GM23338 (cell line): ENCODE results near the gene CEACAM5. TPM values are rescaled to one million over a fixed set of nuclear protein-coding genes. Genes with fewer than 3 reads are reported as not detected.
"Not testable (repeated sequence)": the region's sequence is repeated elsewhere in the genome, so short reads cannot be mapped to it uniquely, and the experiment has no call there.

Experiments
- ATAC-seq: fragments of 200-7000 bp; cut with Tn5 transposase; 3 replicates; pipeline ENCODE4 v1.9.1; 2020
- DNase-seq: peaks from one replicate; pipeline ENCODE4 v3.0.0-alpha.2; 2015; ENCODE audit warnings: low spot score
- H2AFZ ChIP-seq: fragments of 200-600 bp; sonication (generic); 2 replicates; pipeline ENCODE4 v1.8.0; 2016; ENCODE audit warnings: antibody characterized with exemption, mild to moderate bottlenecking, moderate library complexity
- H3F3A ChIP-seq: fragments of 200-600 bp; sonication (generic); replicated peaks from 2 replicates; pipeline ENCODE4 v1.8.0; 2017; ENCODE audit warnings: antibody characterized with exemption, mixed run types, low read depth
- H3K27ac ChIP-seq: fragments of 200-600 bp; sonication (generic); 2 replicates; pipeline ENCODE4 v1.6.1; 2016; ENCODE audit warnings: low read depth
- H3K27me3 ChIP-seq: fragments of 200-600 bp; sonication (generic); 2 replicates; pipeline ENCODE4 v1.8.0; 2016; ENCODE audit warnings: mild to moderate bottlenecking, mixed run types, moderate library complexity; ENCODE audit not compliant: insufficient read depth
- H3K36me3 ChIP-seq: fragments of 200-600 bp; sonication (generic); 2 replicates; pipeline ENCODE4 v1.8.0; 2016; ENCODE audit warnings: mild to moderate bottlenecking; ENCODE audit not compliant: insufficient read depth
- H3K4me1 ChIP-seq: fragments of 200-600 bp; sonication (generic); 2 replicates; pipeline ENCODE4 v1.8.0; 2016; ENCODE audit warnings: mild to moderate bottlenecking, moderate library complexity; ENCODE audit not compliant: insufficient read depth
- H3K4me2 ChIP-seq: fragments of 200-600 bp; sonication (generic); 2 replicates; pipeline ENCODE4 v1.7.1; 2017; ENCODE audit warnings: mixed run types
- H3K4me3 ChIP-seq: fragments of 200-600 bp; sonication (generic); 2 replicates; pipeline ENCODE4 v1.6.1; 2016; ENCODE audit warnings: mixed run types
- H3K79me2 ChIP-seq: fragments of 200-600 bp; sonication (generic); replicated peaks from 2 replicates; pipeline ENCODE4 v1.8.0; 2017; ENCODE audit warnings: mild to moderate bottlenecking; ENCODE audit not compliant: insufficient read depth
- H3K9me2 ChIP-seq: fragments of 200-600 bp; sonication (generic); 2 replicates; pipeline ENCODE4 v1.8.0; 2017; ENCODE audit not compliant: insufficient read depth
- H4K20me1 ChIP-seq: fragments of 200-600 bp; sonication (generic); replicated peaks from 2 replicates; pipeline ENCODE4 v1.8.0; 2017; ENCODE audit warnings: mild to moderate bottlenecking; ENCODE audit not compliant: insufficient read depth
- H3K27ac Mint-ChIP-seq: 2 replicates; pipeline ENCODE4 v1.8.0; 2020; ENCODE audit warnings: inconsistent platforms, mild to moderate bottlenecking, moderate library complexity, mixed read lengths
- H3K27me3 Mint-ChIP-seq: 3 replicates; pipeline ENCODE4 v1.8.0; 2022; ENCODE audit warnings: low read depth, mild to moderate bottlenecking, moderate library complexity, mixed read lengths, inconsistent platforms; ENCODE audit not compliant: insufficient read depth, poor library complexity
- H3K36me3 Mint-ChIP-seq: 3 replicates; pipeline ENCODE4 v1.8.0; 2021; ENCODE audit warnings: low read depth, mild to moderate bottlenecking, inconsistent platforms, moderate library complexity, mixed read lengths
- H3K4me1 Mint-ChIP-seq: 3 replicates; pipeline ENCODE4 v1.8.0; 2020; ENCODE audit warnings: mild to moderate bottlenecking, inconsistent platforms, mixed read lengths
- H3K4me3 Mint-ChIP-seq: 3 replicates; pipeline ENCODE4 v1.8.0; 2021; ENCODE audit warnings: moderate library complexity, mild to moderate bottlenecking, inconsistent platforms, mixed read lengths
- H3K9me3 Mint-ChIP-seq: 3 replicates; pipeline ENCODE4 v1.8.0; 2020; ENCODE audit warnings: moderate library complexity, mild to moderate bottlenecking, inconsistent platforms, mixed read lengths
- CREB1 ChIP-seq: fragments of 250-450 bp; sonication (Bioruptor Pico); IDR thresholded peaks from 2 replicates; pipeline ENCODE4 v1.5.0; 2020; ENCODE audit warnings: low read depth, mild to moderate bottlenecking, moderate library complexity
- EZH2phosphoT487 ChIP-seq: fragments of 200-600 bp; sonication (generic); IDR thresholded peaks from one replicate; pipeline ENCODE4 v1.8.1; 2018; ENCODE audit warnings: antibody characterized with exemption; ENCODE audit not compliant: unreplicated experiment
- NANOG ChIP-seq: IDR thresholded peaks from 2 replicates; pipeline ENCODE4 v1.6.1; 2016; ENCODE audit warnings: antibody characterized with exemption, borderline replicate concordance
- polyA plus RNA-seq: library from polyadenylated mRNA; unstranded; fragments of >200 nt; fragmentation: Nextera tagmentation; extraction: Ambion mirVana; gene quantifications from 2 replicates; pipeline ENCODE4 v1.2.1, GENCODE V29; 2016
- total RNA-seq: library from RNA; depleted of rRNA; stranded (reverse); fragments of >200 nt; shearing (Covaris generic); gene quantifications from 2 replicates; pipeline ENCODE4 v1.2.3, GENCODE V29; 2014
- TF ChIP-seq, protein P1 (sequence below): fragments of 250-450 bp; sonication (Bioruptor Pico); IDR thresholded peaks from 2 replicates; pipeline ENCODE4 v1.5.0; 2020; ENCODE audit warnings: mild to moderate bottlenecking, moderate library complexity
- TF ChIP-seq, protein P2 (sequence below): IDR thresholded peaks from 2 replicates; pipeline ENCODE4 v1.6.1; 2016; ENCODE audit warnings: antibody characterized with exemption

The CEACAM5 gene
- total and polyA plus RNA-seq, 2 experiments from 2014 or later = not detected

DNA sequence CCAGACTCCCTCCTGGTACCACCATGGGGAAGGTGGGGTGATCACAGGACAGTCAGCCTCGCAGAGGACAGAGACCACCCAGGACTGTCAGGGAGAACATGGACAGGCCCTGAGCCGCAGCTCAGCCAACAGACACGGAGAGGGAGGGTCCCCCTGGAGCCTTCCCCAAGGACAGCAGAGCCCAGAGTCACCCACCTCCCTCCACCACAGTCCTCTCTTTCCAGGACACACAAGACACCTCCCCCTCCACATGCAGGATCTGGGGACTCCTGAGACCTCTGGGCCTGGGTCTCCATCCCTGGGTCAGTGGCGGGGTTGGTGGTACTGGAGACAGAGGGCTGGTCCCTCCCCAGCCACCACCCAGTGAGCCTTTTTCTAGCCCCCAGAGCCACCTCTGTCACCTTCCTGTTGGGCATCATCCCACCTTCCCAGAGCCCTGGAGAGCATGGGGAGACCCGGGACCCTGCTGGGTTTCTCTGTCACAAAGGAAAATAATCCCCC, 505 bp upstream of the CEACAM5 start (continued):
- TF ChIP-seq, protein P1, sequence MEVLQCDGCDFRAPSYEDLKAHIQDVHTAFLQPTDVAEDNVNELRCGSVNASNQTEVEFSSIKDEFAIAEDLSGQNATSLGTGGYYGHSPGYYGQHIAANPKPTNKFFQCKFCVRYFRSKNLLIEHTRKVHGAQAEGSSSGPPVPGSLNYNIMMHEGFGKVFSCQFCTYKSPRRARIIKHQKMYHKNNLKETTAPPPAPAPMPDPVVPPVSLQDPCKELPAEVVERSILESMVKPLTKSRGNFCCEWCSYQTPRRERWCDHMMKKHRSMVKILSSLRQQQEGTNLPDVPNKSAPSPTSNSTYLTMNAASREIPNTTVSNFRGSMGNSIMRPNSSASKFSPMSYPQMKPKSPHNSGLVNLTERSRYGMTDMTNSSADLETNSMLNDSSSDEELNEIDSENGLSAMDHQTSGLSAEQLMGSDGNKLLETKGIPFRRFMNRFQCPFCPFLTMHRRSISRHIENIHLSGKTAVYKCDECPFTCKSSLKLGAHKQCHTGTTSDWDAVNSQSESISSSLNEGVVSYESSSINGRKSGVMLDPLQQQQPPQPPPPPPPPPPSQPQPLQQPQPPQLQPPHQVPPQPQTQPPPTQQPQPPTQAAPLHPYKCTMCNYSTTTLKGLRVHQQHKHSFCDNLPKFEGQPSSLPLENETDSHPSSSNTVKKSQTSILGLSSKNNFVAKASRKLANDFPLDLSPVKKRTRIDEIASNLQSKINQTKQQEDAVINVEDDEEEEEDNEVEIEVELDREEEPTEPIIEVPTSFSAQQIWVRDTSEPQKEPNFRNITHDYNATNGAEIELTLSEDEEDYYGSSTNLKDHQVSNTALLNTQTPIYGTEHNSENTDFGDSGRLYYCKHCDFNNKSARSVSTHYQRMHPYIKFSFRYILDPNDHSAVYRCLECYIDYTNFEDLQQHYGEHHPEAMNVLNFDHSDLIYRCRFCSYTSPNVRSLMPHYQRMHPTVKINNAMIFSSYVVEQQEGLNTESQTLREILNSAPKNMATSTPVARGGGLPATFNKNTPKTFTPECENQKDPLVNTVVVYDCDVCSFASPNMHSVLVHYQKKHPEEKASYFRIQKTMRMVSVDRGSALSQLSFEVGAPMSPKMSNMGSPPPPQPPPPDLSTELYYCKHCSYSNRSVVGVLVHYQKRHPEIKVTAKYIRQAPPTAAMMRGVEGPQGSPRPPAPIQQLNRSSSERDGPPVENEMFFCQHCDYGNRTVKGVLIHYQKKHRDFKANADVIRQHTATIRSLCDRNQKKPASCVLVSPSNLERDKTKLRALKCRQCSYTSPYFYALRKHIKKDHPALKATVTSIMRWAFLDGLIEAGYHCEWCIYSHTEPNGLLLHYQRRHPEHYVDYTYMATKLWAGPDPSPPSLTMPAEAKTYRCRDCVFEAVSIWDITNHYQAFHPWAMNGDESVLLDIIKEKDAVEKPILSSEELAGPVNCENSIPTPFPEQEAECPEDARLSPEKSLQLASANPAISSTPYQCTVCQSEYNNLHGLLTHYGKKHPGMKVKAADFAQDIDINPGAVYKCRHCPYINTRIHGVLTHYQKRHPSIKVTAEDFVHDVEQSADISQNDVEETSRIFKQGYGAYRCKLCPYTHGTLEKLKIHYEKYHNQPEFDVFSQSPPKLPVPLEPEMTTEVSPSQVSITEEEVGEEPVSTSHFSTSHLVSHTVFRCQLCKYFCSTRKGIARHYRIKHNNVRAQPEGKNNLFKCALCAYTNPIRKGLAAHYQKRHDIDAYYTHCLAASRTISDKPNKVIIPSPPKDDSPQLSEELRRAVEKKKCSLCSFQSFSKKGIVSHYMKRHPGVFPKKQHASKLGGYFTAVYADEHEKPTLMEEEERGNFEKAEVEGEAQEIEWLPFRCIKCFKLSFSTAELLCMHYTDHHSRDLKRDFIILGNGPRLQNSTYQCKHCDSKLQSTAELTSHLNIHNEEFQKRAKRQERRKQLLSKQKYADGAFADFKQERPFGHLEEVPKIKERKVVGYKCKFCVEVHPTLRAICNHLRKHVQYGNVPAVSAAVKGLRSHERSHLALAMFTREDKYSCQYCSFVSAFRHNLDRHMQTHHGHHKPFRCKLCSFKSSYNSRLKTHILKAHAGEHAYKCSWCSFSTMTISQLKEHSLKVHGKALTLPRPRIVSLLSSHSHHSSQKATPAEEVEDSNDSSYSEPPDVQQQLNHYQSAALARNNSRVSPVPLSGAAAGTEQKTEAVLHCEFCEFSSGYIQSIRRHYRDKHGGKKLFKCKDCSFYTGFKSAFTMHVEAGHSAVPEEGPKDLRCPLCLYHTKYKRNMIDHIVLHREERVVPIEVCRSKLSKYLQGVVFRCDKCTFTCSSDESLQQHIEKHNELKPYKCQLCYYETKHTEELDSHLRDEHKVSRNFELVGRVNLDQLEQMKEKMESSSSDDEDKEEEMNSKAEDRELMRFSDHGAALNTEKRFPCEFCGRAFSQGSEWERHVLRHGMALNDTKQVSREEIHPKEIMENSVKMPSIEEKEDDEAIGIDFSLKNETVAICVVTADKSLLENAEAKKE (CRISPR knock-in tag) = no peak
- TF ChIP-seq CREB1 (CRISPR knock-in tag) (no peak), NANOG (no peak), EZH2phosphoT487 (no peak)
- TF ChIP-seq, protein P2, sequence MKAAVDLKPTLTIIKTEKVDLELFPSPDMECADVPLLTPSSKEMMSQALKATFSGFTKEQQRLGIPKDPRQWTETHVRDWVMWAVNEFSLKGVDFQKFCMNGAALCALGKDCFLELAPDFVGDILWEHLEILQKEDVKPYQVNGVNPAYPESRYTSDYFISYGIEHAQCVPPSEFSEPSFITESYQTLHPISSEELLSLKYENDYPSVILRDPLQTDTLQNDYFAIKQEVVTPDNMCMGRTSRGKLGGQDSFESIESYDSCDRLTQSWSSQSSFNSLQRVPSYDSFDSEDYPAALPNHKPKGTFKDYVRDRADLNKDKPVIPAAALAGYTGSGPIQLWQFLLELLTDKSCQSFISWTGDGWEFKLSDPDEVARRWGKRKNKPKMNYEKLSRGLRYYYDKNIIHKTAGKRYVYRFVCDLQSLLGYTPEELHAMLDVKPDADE = no peak

DNA sequence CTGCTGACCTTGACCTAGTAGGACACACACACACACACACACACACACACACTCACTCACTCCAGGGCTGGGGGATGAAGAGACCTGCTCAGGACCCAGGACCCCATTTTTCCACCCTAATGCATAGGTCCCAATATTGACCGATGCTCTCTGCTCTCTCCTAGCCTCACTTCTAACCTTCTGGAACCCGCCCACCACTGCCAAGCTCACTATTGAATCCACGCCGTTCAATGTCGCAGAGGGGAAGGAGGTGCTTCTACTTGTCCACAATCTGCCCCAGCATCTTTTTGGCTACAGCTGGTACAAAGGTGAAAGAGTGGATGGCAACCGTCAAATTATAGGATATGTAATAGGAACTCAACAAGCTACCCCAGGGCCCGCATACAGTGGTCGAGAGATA, 1.1 kb downstream of the CEACAM5 start:
- H3K9me2 ChIP-seq, H3K9me3 Mint-ChIP-seq, H3K27me3 ChIP-seq, H3K79me2 ChIP-seq, ATAC-seq, H3K27ac ChIP-seq, H3K36me3 ChIP-seq, H3K4me3 ChIP-seq, H3K4me3 Mint-ChIP-seq, DNase-seq, H3K27ac Mint-ChIP-seq, H3F3A ChIP-seq, H3K4me1 Mint-ChIP-seq, H4K20me1 ChIP-seq, H2AFZ ChIP-seq, H3K4me2 ChIP-seq, H3K36me3 Mint-ChIP-seq, H3K4me1 ChIP-seq: not testable (repeated sequence)
- peaks cover 17% of the 10 kb centered on the region for H3K27me3 Mint-ChIP-seq
